Neural cell (in vitro differentiated cells): Measurements from ENCODE around the gene EEF1A2. TPM values are rescaled to one million over a fixed set of nuclear protein-coding genes. Genes with fewer than 3 reads are reported as not detected.
"Not testable (repeated sequence)": the region's sequence is repeated elsewhere in the genome, so short reads cannot be mapped to it uniquely, and the experiment has no call there.

Source experiments
- H2AFZ ChIP-seq: fragments of 200-600, 300-800 bp; sonication (generic), shearing (Covaris generic); 2 replicates; pipeline ENCODE4 v1.6.0; 2014; ENCODE audit warnings: low read depth, mild to moderate bottlenecking, antibody characterized with exemption, low read length, moderate library complexity
- H3F3A ChIP-seq: fragments of 200-600 bp; shearing (Covaris generic); 2 replicates; pipeline ENCODE4 v1.6.1; 2016; ENCODE audit warnings: mild to moderate bottlenecking, moderate library complexity, mixed read lengths, antibody characterized with exemption, low read length; ENCODE audit not compliant: insufficient read depth, poor library complexity, severe bottlenecking
- H3K27ac ChIP-seq: fragments of 200-600, 300-800 bp; sonication (generic), shearing (Covaris generic); 2 replicates; pipeline ENCODE4 v1.5.1; 2014; ENCODE audit warnings: mild to moderate bottlenecking, low read length, moderate library complexity
- H3K27me3 ChIP-seq: fragments of 300-800, 200-600 bp; sonication (generic), shearing (Covaris generic); 2 replicates; pipeline ENCODE4 v1.6.0; 2014; ENCODE audit warnings: mild to moderate bottlenecking, low read depth, low read length, moderate library complexity; ENCODE audit not compliant: insufficient read depth
- H3K36me3 ChIP-seq: fragments of 300-800, 200-600 bp; sonication (generic), shearing (Covaris generic); 2 replicates; pipeline ENCODE4 v1.5.1; 2014; ENCODE audit warnings: mild to moderate bottlenecking, antibody characterized with exemption, low read length, moderate library complexity; ENCODE audit not compliant: insufficient read depth
- H3K4me2 ChIP-seq: fragments of 300-800, 200-600 bp; sonication (generic), shearing (Covaris generic); 2 replicates; pipeline ENCODE4 v1.6.0; 2014; ENCODE audit warnings: mild to moderate bottlenecking, low read length
- H3K4me3 ChIP-seq: fragments of 300-800, 200-600 bp; sonication (generic), shearing (Covaris generic); 2 replicates; pipeline ENCODE4 v1.5.1; 2014; ENCODE audit warnings: mild to moderate bottlenecking, low read length, moderate library complexity
- H3K79me2 ChIP-seq: fragments of 200-600 bp; shearing (Covaris generic); replicated peaks from 2 replicates; pipeline ENCODE4 v1.6.0; 2014; ENCODE audit warnings: mild to moderate bottlenecking, low read length, moderate library complexity; ENCODE audit not compliant: insufficient read depth
- H3K9ac ChIP-seq: fragments of 300-800, 200-600 bp; sonication (generic), shearing (Covaris generic); 2 replicates; pipeline ENCODE4 v1.6.1; 2016; ENCODE audit warnings: mild to moderate bottlenecking, low read length, mixed read lengths
- H3K9me2 ChIP-seq: fragments of 200-600 bp; shearing (Covaris generic); 2 replicates; pipeline ENCODE4 v1.6.1; 2016; ENCODE audit warnings: mild to moderate bottlenecking, low read length, mixed read lengths; ENCODE audit not compliant: insufficient read depth
- H3K9me3 ChIP-seq: fragments of 200-600, 300-800 bp; sonication (generic), shearing (Covaris generic); 2 replicates; pipeline ENCODE4 v1.6.1; 2016; ENCODE audit warnings: mild to moderate bottlenecking, mixed run types, low read length, moderate library complexity, mixed read lengths
- H4K20me1 ChIP-seq: fragments of 200-600 bp; shearing (Covaris generic); 2 replicates; pipeline ENCODE4 v1.6.1; 2016; ENCODE audit warnings: mild to moderate bottlenecking, mixed run types; ENCODE audit not compliant: insufficient read depth
- EP300 ChIP-seq: fragments of 450-650 bp; conservative IDR thresholded peaks from 2 replicates; pipeline ENCODE4 v1.6.1; 2014; ENCODE audit warnings: antibody characterized with exemption, mild to moderate bottlenecking, moderate library complexity; ENCODE audit not compliant: poor library complexity, severe bottlenecking
- EZH2 ChIP-seq: fragments of 200-600, 300-800 bp; shearing (Covaris generic), sonication (generic); IDR thresholded peaks from 2 replicates; pipeline ENCODE4 v1.6.1; 2014; ENCODE audit warnings: antibody characterized with exemption, low read length, borderline replicate concordance, mild to moderate bottlenecking; ENCODE audit not compliant: insufficient read depth, poor library complexity, severe bottlenecking
- MXI1 ChIP-seq: fragments of 450-650 bp; conservative IDR thresholded peaks from 2 replicates; pipeline ENCODE4 v1.6.1; 2014; ENCODE audit warnings: antibody characterized with exemption, mild to moderate bottlenecking; ENCODE audit not compliant: poor library complexity, severe bottlenecking
- POLR2AphosphoS5 ChIP-seq: IDR thresholded peaks from 2 replicates; pipeline ENCODE4 v1.6.1; 2012
- RAD21 ChIP-seq: fragments of 450-650 bp; conservative IDR thresholded peaks from 2 replicates; pipeline ENCODE4 v1.6.1; 2014; ENCODE audit warnings: antibody characterized with exemption, mild to moderate bottlenecking, moderate library complexity
- SMC3 ChIP-seq: fragments of 450-650 bp; conservative IDR thresholded peaks from 2 replicates; pipeline ENCODE4 v1.6.1; 2014; ENCODE audit warnings: antibody characterized with exemption, mild to moderate bottlenecking, moderate library complexity; ENCODE audit not compliant: poor library complexity
- TAF1 ChIP-seq: IDR thresholded peaks from 2 replicates; pipeline ENCODE4 v1.6.1; 2012; ENCODE audit warnings: low read depth
- polyA plus RNA-seq: library from polyadenylated mRNA; depleted of rRNA; stranded (reverse); fragments of >200 nt; gene quantifications from 2 replicates; pipeline ENCODE4 v1.2.3, GENCODE V29; 2014
- TF ChIP-seq, protein P1 (sequence below): fragments of 450-650 bp; IDR thresholded peaks from 2 replicates; pipeline ENCODE4 v1.5.1; 2014; ENCODE audit warnings: antibody characterized with exemption, mild to moderate bottlenecking, moderate library complexity; ENCODE audit not compliant: poor library complexity, severe bottlenecking
- TF ChIP-seq, protein P2 (sequence below): IDR thresholded peaks from 2 replicates; pipeline ENCODE4 v1.6.1; 2012; ENCODE audit warnings: borderline replicate concordance

The EEF1A2 gene
- polyA plus RNA-seq, 1 donor from 2014 or later: 208 TPM

DNA sequence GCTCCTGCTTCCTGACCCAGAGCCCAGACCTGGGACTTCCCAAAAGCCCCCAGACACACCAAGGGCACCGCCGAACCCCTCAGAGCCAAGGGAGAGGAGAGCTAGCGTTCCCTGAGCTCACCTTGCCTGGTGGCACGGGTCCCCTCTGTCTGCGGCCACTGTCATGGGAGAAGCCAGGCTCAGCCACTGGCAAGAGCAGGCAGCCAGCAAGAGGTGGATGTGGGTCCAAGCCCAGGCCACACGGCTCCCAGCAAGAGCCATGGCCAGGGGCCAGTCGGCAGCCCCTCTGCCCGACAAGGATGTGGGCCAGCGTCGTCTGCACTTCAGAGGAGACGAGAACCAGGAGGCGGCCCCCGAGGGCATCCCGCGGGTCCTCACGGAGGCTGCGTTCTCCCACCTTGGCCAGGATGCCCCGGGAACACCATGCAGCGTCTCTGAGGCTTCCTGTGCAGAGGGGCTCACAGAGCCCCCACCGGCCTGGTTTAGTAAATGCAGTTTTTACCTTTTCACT lies 19.5 kb upstream of the EEF1A2 start:
- Histone ChIP-seq H3K36me3 (no peaks in the 10 kb centered on the region), H3K4me2 (no peak overlapping the region), H2AFZ (no peak overlapping the region), H3K9me2 (no peaks in the 10 kb centered on the region), H3K4me3 (no peak overlapping the region), H4K20me1 (peaks cover 9% of the 10 kb centered on the region), H3F3A (no peaks in the 10 kb centered on the region), H3K79me2 (peaks cover 17% of the 10 kb centered on the region), H3K9me3 (no peaks in the 10 kb centered on the region), H3K9ac (no peak overlapping the region), H3K27ac (no peak overlapping the region), H3K27me3 (no peaks in the 10 kb centered on the region)
- no peak for TF ChIP-seq TAF1
- no peak for TF ChIP-seq RAD21
- TF ChIP-seq EP300: no peak
- TF ChIP-seq POLR2AphosphoS5: no peak
- TF ChIP-seq, protein P1, sequence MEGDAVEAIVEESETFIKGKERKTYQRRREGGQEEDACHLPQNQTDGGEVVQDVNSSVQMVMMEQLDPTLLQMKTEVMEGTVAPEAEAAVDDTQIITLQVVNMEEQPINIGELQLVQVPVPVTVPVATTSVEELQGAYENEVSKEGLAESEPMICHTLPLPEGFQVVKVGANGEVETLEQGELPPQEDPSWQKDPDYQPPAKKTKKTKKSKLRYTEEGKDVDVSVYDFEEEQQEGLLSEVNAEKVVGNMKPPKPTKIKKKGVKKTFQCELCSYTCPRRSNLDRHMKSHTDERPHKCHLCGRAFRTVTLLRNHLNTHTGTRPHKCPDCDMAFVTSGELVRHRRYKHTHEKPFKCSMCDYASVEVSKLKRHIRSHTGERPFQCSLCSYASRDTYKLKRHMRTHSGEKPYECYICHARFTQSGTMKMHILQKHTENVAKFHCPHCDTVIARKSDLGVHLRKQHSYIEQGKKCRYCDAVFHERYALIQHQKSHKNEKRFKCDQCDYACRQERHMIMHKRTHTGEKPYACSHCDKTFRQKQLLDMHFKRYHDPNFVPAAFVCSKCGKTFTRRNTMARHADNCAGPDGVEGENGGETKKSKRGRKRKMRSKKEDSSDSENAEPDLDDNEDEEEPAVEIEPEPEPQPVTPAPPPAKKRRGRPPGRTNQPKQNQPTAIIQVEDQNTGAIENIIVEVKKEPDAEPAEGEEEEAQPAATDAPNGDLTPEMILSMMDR: no peak
- TF ChIP-seq, protein P2, sequence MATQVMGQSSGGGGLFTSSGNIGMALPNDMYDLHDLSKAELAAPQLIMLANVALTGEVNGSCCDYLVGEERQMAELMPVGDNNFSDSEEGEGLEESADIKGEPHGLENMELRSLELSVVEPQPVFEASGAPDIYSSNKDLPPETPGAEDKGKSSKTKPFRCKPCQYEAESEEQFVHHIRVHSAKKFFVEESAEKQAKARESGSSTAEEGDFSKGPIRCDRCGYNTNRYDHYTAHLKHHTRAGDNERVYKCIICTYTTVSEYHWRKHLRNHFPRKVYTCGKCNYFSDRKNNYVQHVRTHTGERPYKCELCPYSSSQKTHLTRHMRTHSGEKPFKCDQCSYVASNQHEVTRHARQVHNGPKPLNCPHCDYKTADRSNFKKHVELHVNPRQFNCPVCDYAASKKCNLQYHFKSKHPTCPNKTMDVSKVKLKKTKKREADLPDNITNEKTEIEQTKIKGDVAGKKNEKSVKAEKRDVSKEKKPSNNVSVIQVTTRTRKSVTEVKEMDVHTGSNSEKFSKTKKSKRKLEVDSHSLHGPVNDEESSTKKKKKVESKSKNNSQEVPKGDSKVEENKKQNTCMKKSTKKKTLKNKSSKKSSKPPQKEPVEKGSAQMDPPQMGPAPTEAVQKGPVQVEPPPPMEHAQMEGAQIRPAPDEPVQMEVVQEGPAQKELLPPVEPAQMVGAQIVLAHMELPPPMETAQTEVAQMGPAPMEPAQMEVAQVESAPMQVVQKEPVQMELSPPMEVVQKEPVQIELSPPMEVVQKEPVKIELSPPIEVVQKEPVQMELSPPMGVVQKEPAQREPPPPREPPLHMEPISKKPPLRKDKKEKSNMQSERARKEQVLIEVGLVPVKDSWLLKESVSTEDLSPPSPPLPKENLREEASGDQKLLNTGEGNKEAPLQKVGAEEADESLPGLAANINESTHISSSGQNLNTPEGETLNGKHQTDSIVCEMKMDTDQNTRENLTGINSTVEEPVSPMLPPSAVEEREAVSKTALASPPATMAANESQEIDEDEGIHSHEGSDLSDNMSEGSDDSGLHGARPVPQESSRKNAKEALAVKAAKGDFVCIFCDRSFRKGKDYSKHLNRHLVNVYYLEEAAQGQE: no peak
- no peak for TF ChIP-seq EZH2
- TF ChIP-seq MXI1: no peak
- no peak for TF ChIP-seq SMC3

DNA sequence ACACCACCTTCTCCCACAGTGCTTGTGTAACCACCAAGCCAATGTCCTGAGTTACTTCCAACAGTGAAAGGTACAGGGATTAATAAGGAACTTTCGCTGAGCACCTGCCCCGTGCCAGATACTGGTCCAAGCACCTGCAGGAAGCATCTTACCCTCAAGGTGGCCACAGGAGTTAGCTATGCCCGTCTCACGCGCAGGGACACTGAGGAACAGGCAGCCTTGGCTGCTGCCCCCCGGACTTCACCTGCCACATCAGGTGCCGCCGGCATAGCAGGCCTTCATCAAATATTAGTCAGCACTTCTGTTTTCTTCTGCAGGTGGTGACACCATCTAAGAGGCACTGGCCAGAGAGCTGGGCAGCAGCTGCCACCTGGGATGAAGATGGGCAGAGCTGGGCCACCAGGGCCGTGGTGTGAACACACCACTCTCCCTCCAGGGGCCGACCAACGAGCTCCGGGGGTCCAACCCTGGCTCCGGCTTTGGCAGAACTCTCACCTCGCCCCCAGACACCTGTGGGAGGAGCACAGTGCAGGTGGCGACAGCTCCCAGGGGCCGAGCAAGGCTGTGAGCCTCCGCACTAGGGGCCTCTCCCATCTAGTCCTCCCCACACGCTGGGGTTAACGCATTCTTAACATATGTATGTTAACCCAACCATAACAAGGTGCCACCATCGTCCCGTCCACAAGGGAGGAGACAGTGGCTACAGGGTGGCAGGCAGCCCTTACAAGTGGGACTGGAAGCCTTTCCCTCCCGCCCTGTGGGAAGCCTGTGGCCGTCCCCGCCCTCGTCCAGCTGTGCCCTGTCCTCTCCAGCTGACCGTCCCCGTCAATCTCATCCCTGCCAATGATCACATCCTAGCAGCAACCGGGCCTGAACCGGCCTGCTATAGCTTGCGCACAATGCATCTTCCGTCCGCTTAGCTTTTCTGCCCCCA lies 18.8 kb upstream of the EEF1A2 start:
- H3K27ac ChIP-seq: no peak overlapping the region
- H3K79me2 ChIP-seq: peaks cover 15% of the 10 kb centered on the region
- no peak overlapping the region for H3K9ac ChIP-seq
- no peaks in the 10 kb centered on the region for H3F3A ChIP-seq
- no peaks in the 10 kb centered on the region for H3K36me3 ChIP-seq
- H4K20me1 ChIP-seq: peaks cover 7% of the 10 kb centered on the region
- no peaks in the 10 kb centered on the region for H3K27me3 ChIP-seq
- no peak overlapping the region for H3K4me2 ChIP-seq
- no peaks in the 10 kb centered on the region for H3K9me2 ChIP-seq
- no peak overlapping the region for H3K4me3 ChIP-seq
- H3K9me3 ChIP-seq: no peaks in the 10 kb centered on the region
- TF ChIP-seq TAF1: no peak
- no peak overlapping the region for H2AFZ ChIP-seq

DNA sequence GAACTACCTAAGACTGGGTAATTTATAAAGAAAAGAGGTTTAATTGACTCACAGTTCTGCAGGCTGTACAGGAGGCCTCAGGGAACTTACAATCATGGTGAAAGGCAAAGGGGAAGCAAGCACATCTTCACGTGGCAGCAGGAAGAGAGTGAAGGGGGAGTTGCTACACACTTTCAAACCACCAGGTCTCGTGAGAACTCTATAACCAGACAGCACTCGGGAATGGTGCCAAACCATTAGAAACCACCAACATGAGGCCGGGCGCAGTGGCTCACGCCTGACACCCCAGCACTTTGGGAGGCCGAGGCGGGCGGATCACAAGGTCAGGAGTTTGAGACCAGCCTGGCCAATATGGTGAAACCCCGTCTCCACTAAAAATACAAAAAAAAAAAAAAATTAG lies 15.6 kb upstream of the EEF1A2 start:
- not testable (repeated sequence) for H3F3A ChIP-seq, H3K36me3 ChIP-seq, H3K9ac ChIP-seq, H3K9me3 ChIP-seq, H3K27ac ChIP-seq, H4K20me1 ChIP-seq, H3K4me2 ChIP-seq, H2AFZ ChIP-seq, H3K27me3 ChIP-seq, H3K9me2 ChIP-seq, H3K79me2 ChIP-seq, H3K4me3 ChIP-seq
